IgD-negative memory B cell (primary cell): ENCODE data around the gene RNF135. TPM values are rescaled to one million over a fixed set of nuclear protein-coding genes. Genes with fewer than 3 reads are reported as not detected.
A peak's percentile ranks its signal among the peaks of the same experiment; 100 is the strongest.
"Not testable (repeated sequence)": the region's sequence is repeated elsewhere in the genome, so short reads cannot be mapped to it uniquely, and the experiment has no call there.

Experiments
- H3K27ac Mint-ChIP-seq, 3 donors: one replicate each; pipeline ENCODE4 v1.8.0; 2020 to 2022; ENCODE audit warnings: mild to moderate bottlenecking in 3 of 3, mixed read lengths in 3 of 3, moderate library complexity in 1 of 3
- H3K27me3 Mint-ChIP-seq: one replicate; pipeline ENCODE4 v1.8.0; 2021; ENCODE audit warnings: mixed read lengths
- H3K36me3 Mint-ChIP-seq: one replicate; pipeline ENCODE4 v1.8.0; 2020; ENCODE audit warnings: mild to moderate bottlenecking, mixed read lengths
- H3K4me1 Mint-ChIP-seq, 3 donors: one replicate each; pipeline ENCODE4 v1.8.0; 2020 to 2022; ENCODE audit warnings: mixed read lengths in 3 of 3, mild to moderate bottlenecking in 1 of 3
- H3K4me3 Mint-ChIP-seq, 4 donors: one replicate each; pipeline ENCODE4 v1.8.0; 2020 to 2022; ENCODE audit warnings: mild to moderate bottlenecking in 4 of 4, mixed read lengths in 4 of 4, moderate library complexity in 3 of 4
- H3K9me3 Mint-ChIP-seq, 3 donors: one replicate each; pipeline ENCODE4 v1.8.0; 2020 to 2021; ENCODE audit warnings: mixed read lengths in 3 of 3, mild to moderate bottlenecking in 1 of 3
- polyA plus RNA-seq: library from polyadenylated mRNA; unstranded; fragments of 300-500 nt; fragmentation: Illumina TruSeq; gene quantifications from one replicate; pipeline ENCODE4 v1.2.3, GENCODE V29; 2021

The RNF135 gene, protein sequence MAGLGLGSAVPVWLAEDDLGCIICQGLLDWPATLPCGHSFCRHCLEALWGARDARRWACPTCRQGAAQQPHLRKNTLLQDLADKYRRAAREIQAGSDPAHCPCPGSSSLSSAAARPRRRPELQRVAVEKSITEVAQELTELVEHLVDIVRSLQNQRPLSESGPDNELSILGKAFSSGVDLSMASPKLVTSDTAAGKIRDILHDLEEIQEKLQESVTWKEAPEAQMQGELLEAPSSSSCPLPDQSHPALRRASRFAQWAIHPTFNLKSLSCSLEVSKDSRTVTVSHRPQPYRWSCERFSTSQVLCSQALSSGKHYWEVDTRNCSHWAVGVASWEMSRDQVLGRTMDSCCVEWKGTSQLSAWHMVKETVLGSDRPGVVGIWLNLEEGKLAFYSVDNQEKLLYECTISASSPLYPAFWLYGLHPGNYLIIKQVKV
- polyA plus RNA-seq, result 34.7 TPM

DNA sequence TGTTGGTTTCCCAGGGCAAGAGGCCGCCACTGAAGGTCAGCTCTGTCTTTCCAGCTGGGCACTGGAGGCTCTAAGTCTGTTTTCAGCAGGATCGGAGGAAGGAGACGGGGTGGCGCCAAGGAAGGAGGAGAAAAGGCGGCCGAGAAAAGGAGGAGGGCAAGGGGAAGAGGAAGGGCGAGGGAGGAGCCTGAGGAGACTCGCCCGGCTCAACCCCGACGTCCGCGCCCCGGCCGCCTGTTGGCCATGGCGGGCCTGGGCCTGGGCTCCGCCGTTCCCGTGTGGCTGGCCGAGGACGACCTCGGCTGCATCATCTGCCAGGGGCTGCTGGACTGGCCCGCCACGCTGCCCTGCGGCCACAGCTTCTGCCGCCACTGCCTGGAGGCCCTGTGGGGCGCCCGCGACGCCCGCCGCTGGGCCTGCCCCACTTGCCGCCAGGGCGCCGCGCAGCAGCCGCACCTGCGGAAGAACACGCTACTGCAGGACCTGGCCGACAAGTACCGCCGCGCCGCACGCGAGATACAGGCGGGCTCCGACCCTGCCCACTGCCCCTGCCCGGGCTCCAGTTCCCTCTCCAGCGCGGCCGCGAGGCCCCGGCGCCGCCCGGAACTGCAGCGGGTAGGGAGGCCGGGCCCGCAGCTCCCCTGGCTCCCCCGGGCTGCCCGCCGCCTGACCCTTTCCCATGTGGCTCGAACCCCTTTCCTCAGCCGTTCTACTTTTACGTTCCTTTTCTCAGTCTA lies at the start of gene RNF135:
TSS of gene RNF135 (plus strand) at position 209 of the 737 bp plus-strand sequence. CDS start at position 244, 35 bp downstream.
- H3K36me3 Mint-ChIP-seq, result peaks cover 8% of the 10 kb centered on the region
- H3K27me3 Mint-ChIP-seq, result peaks cover 2% of the 10 kb centered on the region
- peak within 1 kb of the TSS; percentile 90 to 99 (median 96) for H3K4me3 Mint-ChIP-seq
- peaks cover 0 to 4% (median 2%) of the 10 kb centered on the region in 3 donors for H3K9me3 Mint-ChIP-seq
- H3K27ac Mint-ChIP-seq, result peak within 1 kb of the TSS; percentile 96 to 98 (median 97)
- H3K4me1 Mint-ChIP-seq, result peaks cover 36 to 44% (median 40%) of the 10 kb centered on the region in 3 donors

DNA sequence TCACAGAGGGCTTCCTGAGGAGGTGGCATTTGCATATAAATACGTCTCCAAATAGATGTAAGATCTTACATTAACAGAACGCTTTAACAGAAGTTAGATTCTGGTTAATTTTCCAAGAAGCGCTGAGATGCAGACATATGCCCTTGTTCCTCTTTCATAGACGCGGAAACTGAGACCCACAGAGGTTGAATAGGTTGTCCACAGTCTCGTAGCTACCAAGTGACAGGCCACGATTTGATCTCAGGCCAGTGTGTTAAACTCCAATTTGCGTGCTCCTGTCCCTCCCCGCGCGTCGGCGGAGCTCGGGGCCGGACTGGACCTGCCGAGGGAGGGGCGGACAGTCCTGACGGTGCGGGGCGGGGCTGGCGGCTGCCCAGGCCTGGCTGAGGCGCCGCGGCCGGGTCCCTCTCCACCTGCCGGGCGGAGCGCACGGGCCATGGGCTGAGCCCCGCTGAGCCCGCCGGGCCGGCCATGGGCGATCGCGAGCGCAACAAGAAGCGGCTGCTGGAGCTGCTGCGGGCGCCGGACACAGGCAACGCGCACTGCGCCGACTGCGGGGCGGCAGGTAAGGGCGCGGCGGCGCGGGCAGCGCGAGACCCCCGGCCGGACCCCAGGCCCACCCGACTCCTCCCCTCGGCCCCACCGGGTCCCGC lies 49.2 kb upstream of the RNF135 start, which contains the start of gene ADAP2:
TSS of gene ADAP2 (plus strand) at position 402 of the 653 bp plus-strand sequence. CDS start at position 472, 70 bp downstream.
- Mint-ChIP-seq H3K4me3 (peak within 1 kb of the TSS; percentile 88 to 98 (median 96)), H3K4me1 (peaks cover 13 to 15% (median 13%) of the 10 kb centered on the region in 3 donors), H3K36me3 (peaks cover under 1% of the 10 kb centered on the region), H3K9me3 (no peaks in the 10 kb centered on the region), H3K27me3 (no peaks in the 10 kb centered on the region), H3K27ac (peak within 1 kb of the TSS; percentile 24 to 80 (median 29))

DNA sequence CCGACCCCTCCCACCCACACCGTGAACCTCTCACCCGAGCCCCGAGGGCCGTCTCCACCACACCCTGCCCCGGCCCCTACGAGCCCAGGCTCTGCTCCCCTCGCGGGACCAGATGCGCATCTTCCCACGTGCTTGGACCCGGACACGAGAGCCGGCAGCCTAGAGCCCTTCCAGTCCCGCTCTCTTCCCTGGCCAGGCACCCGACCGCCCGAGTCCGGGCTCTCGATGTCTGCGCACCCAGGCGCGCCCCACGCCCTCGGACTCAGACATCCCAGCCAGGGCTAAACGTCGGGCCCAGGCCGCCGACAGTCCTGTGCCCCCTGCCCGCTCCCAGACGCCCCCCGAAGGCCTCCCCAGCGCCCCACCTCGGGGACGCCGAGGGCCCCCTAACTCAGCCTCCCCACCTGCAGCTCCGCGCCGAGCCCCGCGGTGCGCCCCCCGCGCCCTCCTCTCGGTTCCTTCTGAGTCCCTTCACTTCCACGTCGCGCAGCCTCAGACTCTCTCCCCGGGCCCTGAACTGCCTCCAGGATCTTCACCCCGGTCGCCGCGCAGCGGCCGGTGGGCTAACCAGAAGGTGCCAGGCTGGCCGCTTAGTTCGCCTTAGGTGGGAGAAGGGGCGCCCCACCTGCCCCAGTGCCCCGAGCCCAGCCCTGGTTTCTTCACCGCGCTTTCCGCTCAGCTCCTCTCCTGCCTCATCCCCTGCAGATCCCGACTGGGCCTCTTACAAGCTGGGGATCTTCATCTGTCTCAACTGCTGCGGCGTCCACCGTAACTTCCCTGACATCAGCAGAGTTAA lies 48.4 kb upstream of the RNF135 start:
- Mint-ChIP-seq H3K4me3 (peak overlapping the region; percentile 68 to 95 (median 92)), H3K27me3 (no peaks in the 10 kb centered on the region), H3K27ac (peak overlapping the region in 1 of 3 donors; percentile 29), H3K36me3 (peaks cover 2% of the 10 kb centered on the region), H3K4me1 (peaks cover 13 to 16% (median 14%) of the 10 kb centered on the region in 3 donors), H3K9me3 (no peaks in the 10 kb centered on the region)

DNA sequence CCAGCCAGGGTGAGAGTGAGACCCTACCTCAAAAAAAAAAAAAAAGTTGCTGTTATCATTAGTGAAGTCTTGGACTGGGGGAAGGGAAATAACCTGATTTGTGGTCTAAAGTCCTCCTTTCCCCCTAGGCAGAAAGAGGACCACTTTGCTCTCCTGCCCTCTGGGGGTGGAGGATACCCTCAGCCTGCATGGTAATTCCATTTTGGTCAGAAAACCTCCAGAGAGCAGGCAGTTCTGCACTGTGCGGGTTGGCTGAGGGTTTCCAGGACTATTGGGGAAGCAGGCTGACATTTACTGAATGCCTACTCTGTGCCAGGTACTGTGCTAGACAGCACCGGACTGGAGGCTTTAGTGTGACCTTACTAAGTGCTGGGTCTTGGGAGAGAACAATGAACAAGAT lies 46.5 kb upstream of the RNF135 start:
- H3K36me3 Mint-ChIP-seq, result peaks cover 2% of the 10 kb centered on the region
- no peaks in the 10 kb centered on the region for H3K27me3 Mint-ChIP-seq
- peak overlapping the region in 2 of 4 donors; percentile 28 to 68 for H3K4me3 Mint-ChIP-seq
- peaks cover 13 to 16% (median 14%) of the 10 kb centered on the region in 3 donors for H3K4me1 Mint-ChIP-seq
- H3K9me3 Mint-ChIP-seq, result no peaks in the 10 kb centered on the region
- no peak overlapping the region for H3K27ac Mint-ChIP-seq

DNA sequence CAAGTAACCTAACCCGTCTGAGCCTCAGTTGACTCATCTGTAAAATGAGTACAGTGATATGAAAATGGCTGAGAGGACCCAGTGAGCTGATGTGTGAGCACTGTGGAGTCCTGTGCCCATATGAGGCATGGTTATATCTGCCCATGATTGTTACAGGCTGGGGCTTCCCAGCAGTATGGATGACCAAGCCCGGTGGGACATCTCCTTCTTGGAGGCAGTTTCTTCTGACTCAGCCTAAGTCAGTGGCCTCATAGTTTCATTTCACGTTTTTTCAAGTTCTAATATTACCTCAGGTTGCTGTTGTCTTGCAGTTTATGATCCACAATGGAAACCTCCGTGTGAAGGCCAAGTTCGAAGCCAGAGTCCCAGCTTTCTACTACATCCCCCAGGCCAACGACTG lies 44.3 kb upstream of the RNF135 start:
- H3K27me3 Mint-ChIP-seq, result no peaks in the 10 kb centered on the region
- H3K36me3 Mint-ChIP-seq, result peaks cover 2% of the 10 kb centered on the region
- no peak overlapping the region for H3K27ac Mint-ChIP-seq
- no peaks in the 10 kb centered on the region for H3K9me3 Mint-ChIP-seq
- H3K4me1 Mint-ChIP-seq, result peaks cover 7 to 10% (median 7%) of the 10 kb centered on the region in 3 donors
- peak overlapping the region in 1 of 4 donors; percentile 56 for H3K4me3 Mint-ChIP-seq

DNA sequence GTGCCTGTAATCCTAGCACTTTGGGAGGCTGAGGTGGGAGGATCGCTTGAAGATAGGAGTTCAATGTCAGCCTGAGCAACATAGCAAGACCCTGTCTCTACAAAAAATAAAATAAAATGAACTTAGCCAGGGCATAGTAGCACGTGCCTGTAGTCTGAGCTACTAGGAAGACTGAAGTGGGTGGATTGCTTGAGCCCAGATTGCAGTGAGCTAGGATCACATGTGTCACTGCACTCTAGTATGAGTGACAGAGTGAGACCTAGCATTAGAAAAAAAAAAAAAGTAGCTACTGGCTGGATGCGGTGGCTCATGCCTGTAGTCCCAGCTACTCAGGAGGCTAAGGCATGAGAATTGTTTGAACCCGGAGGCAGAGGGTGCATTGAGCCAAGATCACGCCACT lies 43.1 kb upstream of the RNF135 start:
- Mint-ChIP-seq H3K4me1 (peaks cover 2 to 7% (median 5%) of the 10 kb centered on the region in 3 donors), H3K27ac (no peak overlapping the region), H3K4me3 (no peak overlapping the region), H3K27me3 (no peaks in the 10 kb centered on the region), H3K9me3 (no peaks in the 10 kb centered on the region), H3K36me3 (peaks cover 2% of the 10 kb centered on the region)

DNA sequence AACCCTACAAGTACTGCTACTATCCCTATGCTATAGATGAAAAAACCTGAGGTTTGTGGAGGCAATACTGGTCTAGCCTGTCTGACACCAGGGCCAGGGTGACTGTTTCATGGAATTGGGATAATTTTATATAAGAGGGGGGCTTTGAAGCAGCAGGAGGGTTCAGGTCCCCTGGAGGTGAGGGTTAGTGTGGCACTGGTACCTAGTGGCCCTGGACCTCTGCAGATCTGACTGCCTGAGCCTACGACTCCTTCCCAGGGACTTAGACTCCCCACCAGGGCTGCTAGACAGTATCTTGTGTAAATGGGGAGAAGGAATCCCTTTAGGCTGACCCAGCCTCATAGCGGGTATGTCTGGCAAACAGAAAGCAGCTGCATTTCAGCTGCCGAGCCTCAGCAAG lies 42.3 kb upstream of the RNF135 start:
- H3K4me1 Mint-ChIP-seq, result peaks cover 0 to 7% (median 3%) of the 10 kb centered on the region in 3 donors
- peaks cover 2% of the 10 kb centered on the region for H3K36me3 Mint-ChIP-seq
- no peaks in the 10 kb centered on the region for H3K9me3 Mint-ChIP-seq
- H3K27ac Mint-ChIP-seq, result no peak overlapping the region
- H3K27me3 Mint-ChIP-seq, result no peaks in the 10 kb centered on the region
- no peak overlapping the region for H3K4me3 Mint-ChIP-seq

DNA sequence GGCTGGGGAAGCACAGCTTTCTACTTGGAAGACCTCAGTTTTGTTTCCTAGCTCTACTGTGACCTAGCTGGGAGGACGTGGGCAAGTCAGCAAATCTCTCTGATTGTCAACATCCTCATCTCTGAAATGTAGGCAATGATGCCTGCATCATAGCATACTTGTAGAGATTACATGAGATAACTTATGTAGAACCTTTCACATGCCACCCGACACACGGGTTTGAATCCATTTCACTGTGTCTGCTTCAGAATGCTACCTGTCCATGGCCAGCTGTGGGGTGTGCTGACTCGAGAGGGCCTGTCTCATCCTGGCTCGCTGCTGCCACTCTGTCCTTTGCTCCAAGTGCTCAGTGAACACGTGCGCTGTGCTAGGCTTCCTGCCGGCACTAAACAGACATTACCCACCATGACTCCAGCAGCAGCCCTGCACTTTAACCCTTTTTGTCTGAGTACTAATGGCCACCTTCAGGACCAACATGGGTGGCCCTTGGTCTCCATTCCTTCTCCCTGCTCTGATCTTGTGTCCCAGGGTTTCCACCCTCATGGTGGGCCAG lies 41.7 kb upstream of the RNF135 start:
- H3K4me1 Mint-ChIP-seq, result peaks cover 0 to 7% (median 3%) of the 10 kb centered on the region in 3 donors
- H3K9me3 Mint-ChIP-seq, result no peaks in the 10 kb centered on the region
- H3K27ac Mint-ChIP-seq, result no peak overlapping the region
- no peaks in the 10 kb centered on the region for H3K27me3 Mint-ChIP-seq
- no peak overlapping the region for H3K4me3 Mint-ChIP-seq
- H3K36me3 Mint-ChIP-seq, result peaks cover 2% of the 10 kb centered on the region

DNA sequence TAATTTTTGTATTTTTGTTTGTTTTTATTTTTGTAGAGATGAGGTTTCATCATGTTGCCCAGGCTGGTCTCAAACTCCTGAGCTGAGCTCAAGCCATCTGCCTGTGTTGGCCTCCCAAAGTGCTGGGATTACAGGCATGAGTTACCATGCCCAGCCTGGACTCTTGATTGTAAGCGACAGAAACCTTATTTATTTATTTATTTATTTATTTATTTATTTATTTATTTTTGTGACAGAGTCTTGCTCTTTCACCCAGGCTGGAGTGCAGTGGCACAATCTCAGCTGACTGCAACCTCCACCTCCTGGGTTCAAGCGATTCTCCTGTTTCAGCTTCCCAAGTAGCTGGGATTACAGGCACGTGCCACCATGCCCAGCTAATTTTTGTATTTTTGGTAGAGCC lies 41.0 kb upstream of the RNF135 start:
- H3K4me3 Mint-ChIP-seq, H3K27ac Mint-ChIP-seq, H3K27me3 Mint-ChIP-seq, H3K4me1 Mint-ChIP-seq, H3K36me3 Mint-ChIP-seq, H3K9me3 Mint-ChIP-seq: not testable (repeated sequence)

DNA sequence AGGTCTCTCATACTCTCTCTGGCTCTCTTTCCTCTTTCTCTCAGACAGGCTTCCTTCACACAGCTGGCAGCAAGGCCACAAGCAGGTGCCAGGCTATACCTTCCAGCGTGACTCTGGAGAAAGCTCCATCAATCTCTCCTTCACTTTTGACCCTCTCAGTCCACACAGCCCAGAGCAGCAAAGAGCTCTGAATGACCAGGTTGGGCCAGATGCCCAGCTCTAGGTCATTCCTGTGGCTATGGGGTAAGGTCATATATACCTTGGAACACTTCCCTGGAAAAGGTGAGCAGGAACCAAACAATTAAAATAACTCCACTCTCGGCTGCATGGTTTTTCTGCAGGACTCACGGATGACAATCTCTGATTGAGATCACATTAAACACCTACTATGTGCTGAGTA lies 40.3 kb upstream of the RNF135 start:
- Mint-ChIP-seq H3K36me3 (peaks cover 2% of the 10 kb centered on the region), H3K27me3 (no peaks in the 10 kb centered on the region), H3K4me1 (peaks cover 0 to 7% (median 3%) of the 10 kb centered on the region in 3 donors), H3K27ac (peak overlapping the region in 1 of 3 donors; percentile 19), H3K9me3 (no peaks in the 10 kb centered on the region), H3K4me3 (no peak overlapping the region)

DNA sequence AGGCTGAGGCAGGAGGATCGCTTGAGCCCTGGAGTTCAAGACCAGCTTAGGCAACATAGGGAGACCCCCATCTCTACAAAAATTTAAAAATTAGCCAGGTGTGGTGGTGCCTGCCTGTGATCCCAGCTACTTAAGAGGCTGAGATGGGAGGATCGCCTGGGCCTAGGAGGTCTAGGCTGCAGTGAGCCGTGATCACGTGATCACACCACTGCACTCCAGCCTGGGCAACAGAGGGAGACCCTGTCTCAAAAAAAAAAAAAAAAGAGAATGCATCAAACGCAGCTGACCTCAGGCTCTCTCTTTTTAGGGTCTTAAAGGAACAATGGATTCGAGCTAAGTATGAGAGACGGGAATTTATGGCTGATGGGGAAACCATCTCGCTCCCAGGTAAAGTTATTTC lies 39.3 kb upstream of the RNF135 start:
- H3K27ac Mint-ChIP-seq, result peak overlapping the region in 1 of 3 donors; percentile 31
- H3K4me3 Mint-ChIP-seq, H3K4me1 Mint-ChIP-seq, H3K9me3 Mint-ChIP-seq, H3K27me3 Mint-ChIP-seq, H3K36me3 Mint-ChIP-seq: not testable (repeated sequence)

DNA sequence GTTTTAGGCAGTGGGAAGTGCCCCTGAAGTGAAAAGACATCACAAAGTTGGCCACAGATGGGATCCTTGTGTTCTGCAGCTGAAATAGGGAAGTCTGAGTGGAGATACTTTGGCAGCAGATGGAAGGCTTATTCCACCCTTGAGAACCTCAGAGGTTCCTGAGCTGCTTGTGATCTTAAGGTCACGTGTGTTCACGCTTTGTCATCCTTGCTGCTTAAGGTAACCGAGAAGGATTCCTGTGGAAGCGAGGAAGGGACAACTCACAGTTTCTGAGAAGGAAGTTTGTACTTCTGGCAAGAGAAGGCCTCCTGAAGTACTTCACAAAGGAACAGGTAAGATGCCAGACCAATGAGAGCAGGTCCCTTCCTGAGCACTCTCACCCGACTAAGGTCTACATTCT lies 36.9 kb upstream of the RNF135 start:
- no peak overlapping the region for H3K27ac Mint-ChIP-seq
- H3K27me3 Mint-ChIP-seq, result no peaks in the 10 kb centered on the region
- peaks cover 6% of the 10 kb centered on the region for H3K36me3 Mint-ChIP-seq
- peaks cover 0 to 5% (median 4%) of the 10 kb centered on the region in 3 donors for H3K4me1 Mint-ChIP-seq
- no peak overlapping the region for H3K4me3 Mint-ChIP-seq
- no peaks in the 10 kb centered on the region for H3K9me3 Mint-ChIP-seq

DNA sequence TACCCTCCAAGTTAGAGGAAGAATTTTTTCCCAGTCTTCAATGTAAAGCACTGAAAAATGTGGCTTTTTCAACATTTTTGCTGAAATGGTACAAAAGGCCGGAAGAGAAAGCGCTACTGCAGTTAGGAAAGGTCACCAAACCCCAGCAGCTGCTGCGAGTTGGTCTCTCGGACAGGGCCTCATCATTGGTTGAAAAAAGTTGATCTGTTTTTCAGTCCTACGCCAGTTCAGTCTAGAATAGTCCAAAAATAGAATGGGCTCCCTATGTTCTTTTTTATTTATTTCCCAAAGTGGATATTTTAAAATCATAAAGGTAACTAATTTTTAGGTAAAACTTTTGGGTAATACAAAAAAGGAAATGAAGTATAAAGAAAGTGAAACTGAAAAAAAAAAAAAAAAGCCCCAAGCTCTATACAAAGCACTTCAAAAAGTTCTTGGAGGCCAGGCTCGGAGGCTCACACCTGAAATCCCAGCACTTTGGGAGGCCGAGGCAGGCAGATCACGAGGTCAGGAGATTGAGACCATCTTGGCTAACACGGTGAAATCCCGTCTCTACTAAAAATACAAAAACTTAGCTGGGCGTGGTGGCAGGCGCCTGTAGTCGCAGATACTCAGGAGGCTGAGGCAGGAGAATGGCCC lies 31.7 kb upstream of the RNF135 start:
- no peaks in the 10 kb centered on the region for H3K9me3 Mint-ChIP-seq
- peaks cover 3 to 22% (median 11%) of the 10 kb centered on the region in 3 donors for H3K4me1 Mint-ChIP-seq
- H3K4me3 Mint-ChIP-seq, result peak overlapping the region; percentile 67 to 91 (median 85)
- no peaks in the 10 kb centered on the region for H3K27me3 Mint-ChIP-seq
- H3K27ac Mint-ChIP-seq, result peak overlapping the region; percentile 94 to 98 (median 94)
- H3K36me3 Mint-ChIP-seq, result peaks cover 12% of the 10 kb centered on the region
